Stimulated activated naive CD4-positive, alpha-beta T cell (primary cell): Measurements from ENCODE around the gene NLRC4.
"Not testable (repeated sequence)": the region's sequence is repeated elsewhere in the genome, so short reads cannot be mapped to it uniquely, and the experiment has no call there.

Experiments
- DNase-seq, 6 experiments: peaks; one replicate each; lab custom pipeline; 2025; lab: John Stamatoyannopoulos, UW

The NLRC4 gene, protein sequence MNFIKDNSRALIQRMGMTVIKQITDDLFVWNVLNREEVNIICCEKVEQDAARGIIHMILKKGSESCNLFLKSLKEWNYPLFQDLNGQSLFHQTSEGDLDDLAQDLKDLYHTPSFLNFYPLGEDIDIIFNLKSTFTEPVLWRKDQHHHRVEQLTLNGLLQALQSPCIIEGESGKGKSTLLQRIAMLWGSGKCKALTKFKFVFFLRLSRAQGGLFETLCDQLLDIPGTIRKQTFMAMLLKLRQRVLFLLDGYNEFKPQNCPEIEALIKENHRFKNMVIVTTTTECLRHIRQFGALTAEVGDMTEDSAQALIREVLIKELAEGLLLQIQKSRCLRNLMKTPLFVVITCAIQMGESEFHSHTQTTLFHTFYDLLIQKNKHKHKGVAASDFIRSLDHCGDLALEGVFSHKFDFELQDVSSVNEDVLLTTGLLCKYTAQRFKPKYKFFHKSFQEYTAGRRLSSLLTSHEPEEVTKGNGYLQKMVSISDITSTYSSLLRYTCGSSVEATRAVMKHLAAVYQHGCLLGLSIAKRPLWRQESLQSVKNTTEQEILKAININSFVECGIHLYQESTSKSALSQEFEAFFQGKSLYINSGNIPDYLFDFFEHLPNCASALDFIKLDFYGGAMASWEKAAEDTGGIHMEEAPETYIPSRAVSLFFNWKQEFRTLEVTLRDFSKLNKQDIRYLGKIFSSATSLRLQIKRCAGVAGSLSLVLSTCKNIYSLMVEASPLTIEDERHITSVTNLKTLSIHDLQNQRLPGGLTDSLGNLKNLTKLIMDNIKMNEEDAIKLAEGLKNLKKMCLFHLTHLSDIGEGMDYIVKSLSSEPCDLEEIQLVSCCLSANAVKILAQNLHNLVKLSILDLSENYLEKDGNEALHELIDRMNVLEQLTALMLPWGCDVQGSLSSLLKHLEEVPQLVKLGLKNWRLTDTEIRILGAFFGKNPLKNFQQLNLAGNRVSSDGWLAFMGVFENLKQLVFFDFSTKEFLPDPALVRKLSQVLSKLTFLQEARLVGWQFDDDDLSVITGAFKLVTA

DNA sequence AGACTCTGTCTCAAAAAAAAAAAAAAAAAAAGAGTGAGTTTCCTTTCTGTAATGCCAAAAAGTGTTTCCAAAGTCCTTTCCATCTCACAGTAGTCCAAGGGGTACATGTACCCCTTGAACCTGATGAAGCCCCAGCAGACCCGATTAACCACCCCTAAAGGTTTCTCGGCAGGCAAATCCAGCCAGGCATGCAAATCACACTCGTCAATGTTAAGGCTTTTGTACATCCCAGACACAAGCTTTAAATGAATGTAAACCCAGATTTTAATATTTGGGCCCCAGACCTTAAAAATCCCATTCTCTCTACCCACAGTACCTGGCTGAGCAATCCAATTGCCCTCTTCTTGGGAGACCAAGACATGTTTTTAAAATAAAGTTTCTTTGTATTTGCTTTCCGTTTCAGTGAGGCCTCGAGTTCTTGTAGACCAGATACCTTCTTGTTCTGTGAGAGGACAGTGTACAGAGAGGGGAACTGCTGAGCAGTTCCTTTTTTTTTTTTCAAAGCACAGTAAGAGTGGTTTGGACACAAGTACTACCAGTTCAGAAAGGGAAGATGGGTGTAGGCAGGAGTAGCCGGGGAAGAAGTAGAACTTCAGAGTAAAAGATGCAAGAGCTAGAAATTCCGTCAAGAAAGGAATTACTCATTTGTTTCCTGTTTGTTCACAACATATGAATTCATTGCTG is at the start of gene NLRC4:
Gene NLRC4, minus strand, starts transcription at position 465 of the 684 bp plus-strand sequence. CDS start 8,111 bp downstream, outside the sequence.
- no peak for DNase-seq

DNA sequence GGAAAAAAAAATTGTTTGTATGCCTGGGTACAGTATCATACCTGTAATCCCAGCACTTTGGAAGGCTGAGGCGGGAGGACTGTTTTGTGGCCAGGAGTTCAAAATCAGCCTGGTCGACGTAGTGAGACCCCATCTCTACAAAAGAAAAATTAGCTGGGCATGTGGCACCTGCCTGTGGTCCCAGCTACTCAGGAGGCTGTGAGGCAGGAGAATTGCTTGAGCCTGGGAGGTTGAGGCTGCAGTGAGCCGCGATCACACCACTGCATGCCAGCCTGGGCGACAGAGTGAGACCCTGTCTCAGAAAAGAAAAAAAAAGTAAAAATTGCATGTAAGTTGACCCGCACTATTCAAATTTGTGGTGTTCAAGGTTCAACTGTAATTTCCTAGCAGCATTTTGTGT is 45.9 kb upstream of the NLRC4 start:
- no peak for DNase-seq

DNA sequence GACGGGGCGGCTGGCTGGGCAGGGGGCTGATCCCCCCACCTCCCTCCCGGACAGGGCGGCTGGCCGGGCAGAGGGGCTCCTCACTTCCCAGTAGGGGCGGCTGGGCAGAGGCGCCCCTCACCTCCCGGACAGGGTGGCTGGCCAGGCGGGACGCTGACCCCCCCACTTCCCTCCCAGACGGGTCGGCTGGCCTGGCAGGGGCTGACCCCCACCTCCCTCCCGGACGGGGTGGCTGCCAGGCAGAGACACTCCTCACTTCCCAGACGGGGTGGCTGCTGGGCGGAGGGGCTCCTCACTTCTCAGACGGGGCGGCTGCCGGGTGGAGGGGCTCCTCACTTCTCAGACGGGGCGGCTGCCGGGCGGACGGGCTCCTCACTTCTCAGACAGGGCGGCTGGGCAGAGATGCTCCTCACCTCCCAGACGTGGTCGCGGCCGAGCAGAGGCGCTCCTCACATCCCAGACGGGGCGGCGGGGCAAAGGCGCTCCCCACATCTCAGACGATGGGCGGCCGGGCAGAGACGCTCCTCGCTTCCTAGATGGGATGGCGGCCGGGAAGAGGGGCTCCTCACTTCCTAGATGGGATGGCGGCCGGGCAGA is 29.4 kb upstream of the NLRC4 start:
- not testable (repeated sequence) for DNase-seq

DNA sequence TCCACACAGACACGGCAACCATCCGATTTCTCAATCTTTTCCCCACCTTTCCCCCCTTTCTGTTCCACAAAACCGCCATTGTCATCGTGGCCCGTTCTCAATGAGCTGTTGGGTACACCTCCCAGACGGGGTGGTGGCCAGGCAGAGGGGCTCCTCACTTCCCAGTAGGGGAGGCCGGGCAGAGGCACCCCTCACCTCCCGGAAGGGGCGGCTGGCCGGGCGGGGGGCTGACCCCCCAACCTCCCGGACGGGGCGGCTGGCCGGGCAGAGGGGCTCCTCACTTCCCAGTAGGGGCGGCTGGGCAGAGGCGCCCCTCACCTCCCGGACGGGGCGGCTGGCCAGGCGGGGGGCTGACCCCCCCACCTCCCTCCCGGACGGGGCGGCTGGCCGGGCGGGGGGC is 28.8 kb upstream of the NLRC4 start:
- not testable (repeated sequence) for DNase-seq

DNA sequence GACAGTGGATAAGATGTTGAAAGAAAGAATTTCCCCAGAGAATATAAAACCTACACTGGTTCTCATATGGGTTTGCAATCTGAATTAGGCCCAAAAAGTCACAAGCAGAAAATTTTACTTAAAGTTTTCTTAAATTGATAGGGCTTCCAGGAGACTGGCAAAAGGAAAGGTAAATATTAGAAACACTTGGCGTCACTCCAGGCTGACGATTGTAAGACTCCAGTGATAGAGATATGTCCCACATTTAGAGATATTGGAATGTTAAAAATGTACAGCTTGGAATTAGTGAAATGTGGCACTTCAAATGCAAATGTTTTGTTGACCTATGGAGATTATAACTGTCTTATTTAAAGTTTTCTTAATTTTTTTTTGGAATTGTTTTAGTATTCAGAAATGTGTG is 27.1 kb upstream of the NLRC4 start:
- DNase-seq = no peak

DNA sequence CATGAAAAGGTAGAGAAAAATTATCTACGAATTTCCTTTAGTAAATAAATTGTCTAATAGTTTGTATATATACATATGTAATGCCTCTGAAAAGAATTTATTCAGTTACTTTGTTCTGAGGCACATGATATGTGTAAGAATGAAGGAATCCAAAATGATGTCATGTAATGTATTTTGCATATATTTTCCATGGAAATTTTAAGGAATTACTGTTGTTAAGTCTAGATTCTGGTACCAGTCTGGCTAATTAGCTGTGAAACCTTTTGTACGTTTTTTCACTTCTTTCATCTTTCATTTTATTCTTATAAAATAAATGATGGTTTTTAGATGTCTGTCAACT is 25.3 kb upstream of the NLRC4 start:
- DNase-seq = no peak

DNA sequence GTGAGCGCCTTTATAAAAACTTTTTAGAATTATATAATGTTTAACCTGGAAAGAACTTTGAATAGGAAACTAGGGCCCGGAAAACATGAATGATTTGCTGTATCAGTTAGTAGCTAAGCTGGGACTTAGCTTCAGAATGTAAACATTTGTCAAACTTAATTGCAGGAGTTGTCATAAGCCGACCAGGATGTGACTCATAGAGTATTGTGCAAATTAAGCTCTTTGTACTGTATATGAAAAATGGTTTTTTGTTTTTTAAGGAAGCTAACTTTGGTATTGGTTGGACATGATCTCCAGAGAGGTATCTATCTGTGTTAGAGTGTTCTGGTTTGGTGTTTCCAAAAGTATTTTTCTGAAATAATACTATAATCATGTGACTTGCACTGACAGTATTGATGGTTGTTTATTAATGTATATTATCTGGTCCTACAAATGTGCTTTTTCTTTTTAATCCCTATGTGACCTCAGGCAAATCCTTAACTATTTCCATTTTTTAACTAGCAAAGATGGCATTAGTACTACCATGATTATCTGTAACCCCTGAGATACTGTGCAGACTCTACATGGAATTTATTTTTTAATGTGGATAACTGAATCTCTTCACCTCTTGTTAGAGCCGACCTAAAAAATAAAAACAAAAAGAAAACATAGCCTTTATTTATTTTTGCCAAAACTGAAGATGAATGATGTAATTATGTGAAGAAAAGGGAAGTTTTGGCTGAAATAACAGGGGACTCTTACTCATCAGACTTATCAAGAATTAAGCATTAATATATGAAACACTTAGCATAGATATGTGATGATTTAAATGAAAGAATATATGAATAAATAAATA is 24.7 kb upstream of the NLRC4 start:
- DNase-seq = no peak

DNA sequence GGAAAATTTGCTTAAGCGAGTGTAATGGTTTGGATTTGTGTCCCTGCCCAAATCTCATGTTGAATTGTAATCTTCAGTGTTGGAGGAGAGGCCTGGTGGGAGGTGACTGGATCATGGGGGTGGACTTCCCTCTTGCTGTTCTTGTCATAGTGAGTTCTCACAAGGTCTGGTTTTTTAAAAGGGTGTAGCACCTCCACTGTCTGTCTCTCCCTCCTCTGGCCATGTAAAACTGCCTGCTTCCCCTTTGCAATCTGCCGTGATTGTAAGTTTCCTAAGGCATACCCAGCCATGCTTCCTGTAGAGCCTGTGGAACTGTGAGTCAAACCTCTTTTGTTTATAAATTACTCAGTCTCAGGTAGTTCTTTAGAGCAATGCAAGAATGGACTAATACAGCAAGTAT is 19.6 kb upstream of the NLRC4 start:
- DNase-seq = no peak

DNA sequence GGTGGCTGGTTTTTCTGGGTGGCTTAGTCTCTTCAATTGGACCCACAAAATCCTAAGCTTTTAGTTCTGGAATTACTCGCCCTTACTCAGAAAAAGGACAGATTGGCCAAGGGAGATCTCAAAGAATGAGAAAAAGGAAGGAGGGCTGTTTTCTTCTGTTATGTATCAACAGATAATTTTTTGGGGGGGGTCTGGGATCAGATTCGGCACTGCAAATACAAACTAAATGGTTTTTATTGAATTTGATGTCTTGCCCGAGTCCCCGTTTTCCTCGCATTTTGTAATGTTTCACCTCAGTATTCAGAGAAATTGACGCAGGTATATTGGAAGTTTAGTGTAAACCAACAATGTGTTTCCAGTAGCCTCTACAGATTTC is 13.8 kb upstream of the NLRC4 start:
- no peak for DNase-seq

DNA sequence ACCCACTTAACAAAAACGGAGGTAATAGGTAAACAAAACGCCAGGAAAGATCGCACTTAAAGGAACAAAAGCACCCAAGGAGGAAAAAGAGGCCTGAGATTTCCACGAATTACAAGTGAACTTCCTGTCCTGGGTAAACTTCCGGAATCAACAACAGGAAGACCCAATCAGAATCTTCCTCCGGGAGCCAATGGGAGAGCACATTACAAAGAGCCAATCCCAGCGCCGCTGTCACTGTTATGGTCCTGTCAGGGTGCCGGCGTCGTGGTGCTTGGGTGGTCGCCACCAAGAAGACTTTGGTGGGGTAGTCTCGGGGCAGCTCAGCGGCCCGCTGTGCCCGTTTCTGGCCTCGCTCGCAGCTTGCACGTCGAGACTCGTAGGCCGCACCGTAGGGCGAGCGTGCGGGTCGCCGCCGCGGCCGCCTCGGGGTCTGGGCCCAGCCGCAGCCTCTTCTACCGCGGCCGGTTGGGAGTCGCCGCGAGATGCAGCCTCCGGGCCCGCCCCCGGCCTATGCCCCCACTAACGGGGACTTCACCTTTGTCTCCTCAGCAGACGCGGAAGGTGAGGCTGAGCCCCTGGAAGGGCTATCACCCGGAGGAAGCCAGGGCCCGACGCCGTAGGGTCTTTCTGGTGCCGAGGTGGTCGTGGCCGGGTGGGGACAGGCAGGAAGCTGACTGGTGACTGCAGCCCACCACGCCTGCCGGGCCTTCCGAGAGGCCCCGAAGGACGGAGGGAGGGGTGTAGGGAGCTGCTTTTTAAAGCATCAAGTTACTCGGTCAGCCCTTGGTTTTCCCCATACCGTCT is 13.2 kb upstream of the NLRC4 start, which contains the start of gene YIPF4:
Gene YIPF4, plus strand, starts transcription at position 231 of the 804 bp plus-strand sequence. Its CDS starts 252 bp downstream, at position 483.
- peak; percentile 78 to 90 (median 86) for DNase-seq

DNA sequence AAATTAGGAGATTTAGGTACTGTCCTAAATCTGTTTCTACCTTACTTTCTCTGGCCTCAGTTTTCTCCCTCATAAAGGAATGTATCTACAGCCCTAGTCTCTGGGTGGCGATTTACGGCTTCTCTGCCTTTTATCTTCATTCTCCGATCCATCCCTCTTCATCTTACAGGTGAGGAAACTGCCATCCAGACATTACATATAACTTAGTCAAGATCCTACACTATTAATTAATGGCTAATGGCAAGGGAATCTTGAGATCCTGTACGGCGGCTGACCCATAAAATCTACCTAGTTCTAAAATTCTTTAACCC is 12.6 kb upstream of the NLRC4 start:
- DNase-seq = peak in 1 of 6 experiments; percentile 39

DNA sequence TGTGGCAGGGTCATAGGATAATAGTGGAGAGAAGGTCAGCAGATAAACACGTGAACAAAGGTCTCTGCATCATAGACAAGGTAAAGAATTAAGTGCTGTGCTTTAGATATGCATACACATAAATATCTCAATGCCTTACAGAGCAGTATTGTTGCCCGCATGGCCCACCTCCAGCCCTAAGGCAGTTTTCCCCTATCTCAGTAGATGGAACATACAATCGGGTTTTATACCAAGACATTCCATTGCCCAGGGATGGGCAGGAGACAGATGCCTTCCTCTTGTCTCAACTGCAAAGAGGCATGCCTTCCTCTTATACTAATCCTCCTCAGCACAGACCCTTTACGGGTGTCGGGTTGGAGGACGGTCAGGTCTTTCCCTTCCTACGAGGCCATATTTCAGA is 11.1 kb upstream of the NLRC4 start:
- DNase-seq = not testable (repeated sequence)

DNA sequence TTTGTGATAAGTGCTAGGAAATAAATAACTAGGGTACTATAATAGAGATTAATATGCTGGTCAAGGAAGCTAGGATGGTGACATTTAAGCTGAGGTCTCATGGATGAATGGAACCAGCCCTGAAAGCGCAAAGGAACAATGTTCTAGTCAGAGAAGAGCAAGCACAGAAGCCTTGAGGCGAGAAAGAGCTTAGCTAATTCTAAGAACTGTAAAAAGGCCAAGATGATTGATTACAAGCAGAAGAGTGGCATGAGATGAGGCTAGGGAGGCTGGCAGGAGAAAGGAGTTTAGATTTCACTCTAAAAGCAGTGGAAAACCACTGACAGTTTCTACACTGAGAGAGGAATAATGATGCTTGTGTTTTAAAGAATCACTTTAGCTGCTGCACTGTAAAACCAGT is 9.6 kb upstream of the NLRC4 start:
- no peak for DNase-seq

DNA sequence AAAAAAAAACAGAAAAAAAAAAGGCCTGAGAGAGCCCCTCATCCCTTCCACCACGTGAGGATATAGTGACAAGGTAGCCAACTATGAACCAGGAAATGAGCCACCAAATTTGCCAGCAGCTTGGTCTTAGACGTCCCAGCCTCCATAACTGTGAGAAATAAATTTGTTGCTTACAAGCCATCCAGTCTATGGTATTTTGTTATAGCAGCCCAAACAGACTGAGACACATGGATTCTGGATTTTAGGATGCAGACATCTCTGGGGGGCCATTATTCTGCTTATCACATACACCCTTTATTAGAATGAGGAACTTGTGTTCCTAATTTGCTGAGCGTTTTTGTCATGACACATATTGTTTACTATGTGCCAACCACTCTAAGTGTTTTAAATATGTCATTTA is 7.6 kb upstream of the NLRC4 start:
- no peak for DNase-seq

DNA sequence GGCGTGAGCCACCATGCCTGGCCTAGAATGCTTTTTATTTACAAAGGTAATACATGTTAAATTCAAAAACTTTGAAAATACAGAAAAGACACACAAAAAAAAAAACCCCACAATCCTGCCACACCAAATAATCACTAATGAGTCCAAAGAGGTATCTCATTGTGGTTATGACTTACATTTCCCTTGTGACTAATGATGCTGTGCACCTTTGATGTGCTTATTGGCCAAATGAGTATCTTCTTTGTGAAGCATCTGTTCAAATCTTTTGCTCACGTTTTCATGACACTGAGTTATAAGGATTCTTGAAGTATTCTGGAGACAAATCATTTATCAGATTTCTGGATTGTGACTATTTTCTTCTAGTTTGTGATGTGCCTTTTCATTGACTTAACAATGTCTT is 6.4 kb upstream of the NLRC4 start:
- no peak for DNase-seq

DNA sequence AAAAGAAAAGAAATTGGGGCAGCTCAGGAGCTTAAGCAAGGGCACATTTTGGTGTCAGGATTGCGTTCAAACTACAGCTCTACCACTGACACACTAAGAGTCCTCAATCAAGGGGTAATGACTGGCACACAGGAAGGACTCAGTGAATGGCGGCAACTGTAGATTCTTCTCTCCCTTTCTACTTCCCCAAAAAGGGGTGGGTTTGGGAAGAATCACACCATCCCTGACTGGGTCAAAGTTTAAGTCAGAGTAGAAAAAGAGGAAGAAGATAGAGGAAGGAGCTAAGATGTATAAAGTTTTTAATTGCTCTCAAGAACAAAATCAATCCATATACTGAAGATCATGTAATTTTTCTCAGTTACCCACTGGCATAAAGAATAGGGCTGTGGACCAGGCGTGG is 2.6 kb downstream of the NLRC4 start:
- no peak for DNase-seq

DNA sequence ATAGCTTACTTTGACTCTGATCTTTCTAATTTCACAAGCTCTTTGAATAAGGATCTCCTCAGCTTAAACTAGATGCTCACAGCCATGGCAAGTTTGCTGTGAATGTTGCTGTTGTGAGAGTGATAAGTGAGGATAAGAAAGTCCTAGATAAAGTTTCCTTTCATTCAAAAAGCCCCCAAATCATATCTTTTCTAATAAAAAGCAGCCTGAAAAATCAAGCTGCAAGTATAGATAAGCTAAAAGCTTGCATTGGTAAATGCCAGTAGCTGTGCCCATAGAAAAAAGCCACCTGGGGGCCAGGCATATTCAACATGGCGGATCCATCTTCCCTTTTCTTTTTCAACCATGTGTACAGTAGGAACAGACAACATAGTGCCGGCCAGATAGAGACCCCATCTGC is 4.3 kb downstream of the NLRC4 start:
- no peak for DNase-seq

DNA sequence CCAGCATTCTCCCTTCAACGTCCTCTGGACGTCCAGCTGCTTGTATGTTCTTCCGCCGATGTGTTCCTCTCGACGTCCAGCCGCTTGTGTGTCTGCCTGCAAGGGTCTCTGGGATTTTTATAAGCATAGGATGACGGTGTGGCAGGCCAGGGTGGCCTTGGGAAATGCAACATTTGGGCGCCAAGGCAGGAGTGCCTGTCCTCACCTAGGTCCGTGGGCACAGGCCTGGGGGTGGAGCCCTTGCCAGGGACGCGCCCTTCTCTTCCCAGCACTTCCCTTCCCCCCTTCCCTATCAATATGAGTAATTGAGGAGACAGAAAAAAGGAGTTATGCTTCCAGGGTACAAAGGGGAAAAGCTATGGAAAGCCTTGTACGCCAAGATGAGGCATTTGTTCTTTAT is 6.4 kb downstream of the NLRC4 start:
- DNase-seq = no peak

DNA sequence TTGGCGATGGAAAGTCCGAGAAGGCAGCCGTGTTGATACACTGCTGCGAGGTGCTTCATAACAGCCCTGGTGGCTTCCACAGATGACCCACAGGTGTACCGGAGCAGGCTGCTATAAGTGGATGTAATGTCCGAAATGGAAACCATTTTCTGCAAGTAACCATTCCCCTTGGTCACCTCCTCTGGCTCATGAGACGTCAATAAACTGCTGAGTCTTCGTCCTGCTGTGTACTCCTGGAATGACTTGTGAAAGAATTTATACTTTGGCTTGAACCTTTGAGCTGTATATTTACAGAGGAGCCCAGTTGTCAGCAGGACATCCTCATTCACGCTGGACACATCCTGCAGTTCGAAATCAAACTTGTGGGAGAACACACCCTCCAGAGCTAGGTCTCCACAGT is 14.4 kb downstream of the NLRC4 start:
- DNase-seq = no peak

DNA sequence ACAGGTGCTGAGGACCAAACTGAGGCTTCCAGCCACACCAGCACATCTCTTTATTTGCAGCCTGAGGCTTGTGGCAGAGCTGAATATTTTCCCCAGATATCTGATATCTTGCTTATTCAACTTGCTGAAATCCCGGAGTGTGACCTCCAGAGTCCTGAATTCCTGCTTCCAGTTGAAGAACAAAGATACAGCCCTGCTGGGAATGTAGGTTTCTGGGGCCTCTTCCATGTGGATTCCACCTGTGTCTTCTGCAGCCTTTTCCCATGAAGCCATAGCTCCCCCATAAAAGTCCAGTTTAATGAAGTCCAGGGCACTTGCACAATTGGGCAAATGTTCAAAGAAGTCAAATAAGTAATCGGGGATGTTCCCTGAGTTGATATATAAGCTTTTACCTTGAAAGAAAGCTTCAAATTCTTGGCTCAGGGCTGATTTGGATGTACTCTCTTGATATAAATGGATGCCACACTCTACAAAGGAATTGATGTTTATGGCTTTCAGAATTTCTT is 14.9 kb downstream of the NLRC4 start:
- no peak for DNase-seq
